HG02623 (cell line): ENCODE measurements around the gene ITPKB.
"Not testable (repeated sequence)": the region's sequence is repeated elsewhere in the genome, so short reads cannot be mapped to it uniquely, and the experiment has no call there.

ENCODE experiments used
- ATAC-seq: cut with Tn5 transposase; IDR thresholded peaks from one replicate; pipeline ENCODE4 v1.9.1; 2021; ENCODE audit warnings: moderate library complexity; ENCODE audit not compliant: unreplicated experiment

Gene ITPKB

DNA sequence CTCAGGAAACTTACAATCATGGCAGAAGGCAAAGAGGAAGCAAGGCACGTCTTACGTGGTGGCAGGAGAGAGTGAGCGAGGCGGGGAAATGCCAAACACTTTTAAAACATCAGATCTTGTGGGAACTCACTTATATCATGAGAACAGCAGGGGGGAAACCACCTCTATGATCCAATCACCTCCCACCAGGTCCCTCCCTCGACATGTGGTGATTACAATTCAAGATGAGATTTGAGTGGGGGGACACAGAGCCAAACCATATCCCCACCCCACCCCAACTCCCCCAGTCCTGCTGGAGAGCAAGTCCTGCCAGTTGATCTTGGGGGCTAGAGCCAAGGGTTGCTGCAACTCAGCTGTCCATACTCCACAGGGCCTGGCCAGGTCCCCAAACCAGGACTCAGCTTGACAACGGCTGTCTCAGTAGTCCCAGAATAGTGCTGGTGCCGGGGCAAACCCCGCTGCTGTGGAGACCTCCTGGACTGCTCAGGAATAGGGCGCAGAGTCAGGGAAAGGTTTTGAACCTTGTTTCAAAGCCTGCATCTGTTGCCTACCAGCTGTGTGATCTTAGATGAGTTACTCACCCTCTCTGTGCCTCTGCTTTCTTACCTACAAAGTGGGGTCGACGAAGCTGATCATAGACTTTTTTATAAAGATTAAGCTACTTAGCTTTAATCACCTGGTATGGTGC, 111.0 kb downstream of the ITPKB start:
- ATAC-seq: no peak

DNA sequence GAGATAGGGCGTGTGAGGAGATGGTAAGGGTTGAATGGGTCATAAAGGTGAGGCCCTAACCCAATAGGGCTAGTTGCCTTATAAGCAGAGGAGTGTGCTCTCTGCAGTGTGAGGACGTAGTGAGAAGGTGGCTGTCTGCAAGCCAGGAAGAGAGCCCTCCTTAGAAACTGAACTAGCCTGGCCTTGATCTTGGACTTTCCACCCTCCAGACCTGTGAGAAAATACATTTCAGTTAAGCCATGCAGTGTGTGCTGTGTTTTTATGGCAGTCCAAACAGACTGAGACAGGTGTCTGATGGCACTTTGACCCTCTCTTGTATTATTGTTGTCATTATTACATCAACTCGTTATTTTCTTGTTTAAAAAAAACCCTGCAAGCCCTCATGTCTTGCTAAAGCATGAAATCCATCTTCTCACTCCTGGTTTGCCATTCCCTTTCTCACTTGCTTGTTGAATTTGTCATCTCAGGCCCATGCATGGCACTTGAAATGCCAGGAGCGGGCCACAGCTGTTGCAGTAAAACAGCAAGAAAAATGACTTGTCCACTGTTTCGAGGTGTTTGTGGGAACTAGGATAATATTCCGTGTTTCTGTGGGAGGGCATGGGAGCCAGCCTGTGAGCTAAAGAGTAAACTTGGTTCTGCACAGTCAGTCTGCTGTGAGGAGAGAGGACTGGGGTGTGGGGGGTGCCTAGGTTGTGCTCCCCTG, 111.9 kb downstream of the ITPKB start:
- no peak for ATAC-seq

- peak; percentile 74 for ATAC-seq
These were observed 112.5 kb downstream of the ITPKB start for GRCh38 chr1:226626577-226626956.

GRCh38 chr1:226625832-226626576, 113.1 kb downstream of the ITPKB start:
- ATAC-seq: peak; percentile 26

GRCh38 chr1:226625326-226625725, 113.8 kb downstream of the ITPKB start:
- ATAC-seq: no peak

DNA sequence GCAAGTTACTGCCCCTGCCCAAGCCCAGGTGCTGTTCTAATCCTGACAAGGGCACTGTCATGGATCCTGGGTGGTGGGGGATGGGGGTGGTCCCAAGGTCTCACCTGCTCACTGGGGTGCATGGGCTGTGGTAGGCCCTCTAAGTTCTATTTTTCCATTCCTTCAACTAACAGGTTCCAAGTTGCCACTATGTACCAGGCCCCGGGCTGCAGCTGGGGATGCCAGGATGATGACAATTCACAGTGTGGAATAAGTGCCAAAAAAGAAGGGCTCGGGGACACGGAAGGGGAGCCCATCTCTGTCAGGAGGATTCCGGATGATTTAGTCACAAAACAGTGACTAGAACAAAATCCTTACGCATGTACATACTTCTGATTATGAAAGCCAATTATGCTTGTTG, 114.6 kb downstream of the ITPKB start:
- ATAC-seq: no peak

GRCh38 chr1:226622012-226622411, 117.1 kb downstream of the ITPKB start:
- ATAC-seq: no peak

GRCh38 chr1:226619031-226619430, 120.1 kb downstream of the ITPKB start:
- no peak for ATAC-seq

GRCh38 chr1:226618380-226618779, 120.7 kb downstream of the ITPKB start:
- ATAC-seq: no peak

GRCh38 chr1:226617719-226618118, 121.4 kb downstream of the ITPKB start:
- ATAC-seq: not testable (repeated sequence)

GRCh38 chr1:226617109-226617508, 122.0 kb downstream of the ITPKB start:
- ATAC-seq: no peak

- no peak for ATAC-seq
These were observed 122.4 kb downstream of the ITPKB start for GRCh38 chr1:226616636-226617035.

GRCh38 chr1:226615876-226616275, 123.2 kb downstream of the ITPKB start:
- no peak for ATAC-seq

DNA sequence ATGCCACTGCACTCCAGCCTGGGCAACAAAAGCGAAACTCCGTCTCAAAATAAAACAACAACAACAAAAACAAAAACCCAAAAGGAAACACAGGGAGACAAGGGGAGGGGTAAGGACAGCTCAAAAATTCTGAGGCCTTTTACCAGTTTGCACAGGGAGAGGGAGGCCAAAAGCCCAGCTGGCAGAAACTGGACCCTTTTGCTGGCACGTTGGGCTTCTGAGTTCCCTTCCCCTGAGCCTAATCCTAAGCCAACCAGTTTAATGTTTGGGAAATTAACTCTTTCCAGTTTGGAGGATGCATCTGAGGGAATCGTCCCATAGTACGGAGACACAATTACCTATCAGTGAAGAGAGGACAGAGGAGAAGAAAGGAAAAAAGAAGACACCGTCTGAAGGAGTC, 127.1 kb downstream of the ITPKB start:
- ATAC-seq: not testable (repeated sequence)

- no peak for ATAC-seq
These were observed 127.8 kb downstream of the ITPKB start for GRCh38 chr1:226611301-226611700.

DNA sequence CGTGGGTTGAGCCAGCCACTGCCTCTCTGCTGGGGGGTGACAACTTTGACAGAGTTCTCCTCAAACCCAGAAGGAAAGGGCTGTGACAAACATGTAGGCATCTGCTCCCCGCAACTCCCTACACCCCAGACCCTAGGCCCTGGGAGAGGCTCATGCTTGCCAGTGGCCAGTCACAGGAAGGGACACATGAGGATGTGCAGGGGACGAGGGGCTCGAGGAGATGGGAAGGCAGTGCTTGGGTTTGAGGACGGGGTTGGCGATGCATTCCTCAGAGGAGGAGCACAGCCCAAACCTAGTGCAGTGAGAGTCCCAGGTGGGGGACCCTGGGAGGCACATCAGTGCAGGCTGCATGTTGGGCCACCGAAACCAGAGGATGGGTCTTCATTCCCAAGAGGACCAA, 128.4 kb downstream of the ITPKB start:
- no peak for ATAC-seq

DNA sequence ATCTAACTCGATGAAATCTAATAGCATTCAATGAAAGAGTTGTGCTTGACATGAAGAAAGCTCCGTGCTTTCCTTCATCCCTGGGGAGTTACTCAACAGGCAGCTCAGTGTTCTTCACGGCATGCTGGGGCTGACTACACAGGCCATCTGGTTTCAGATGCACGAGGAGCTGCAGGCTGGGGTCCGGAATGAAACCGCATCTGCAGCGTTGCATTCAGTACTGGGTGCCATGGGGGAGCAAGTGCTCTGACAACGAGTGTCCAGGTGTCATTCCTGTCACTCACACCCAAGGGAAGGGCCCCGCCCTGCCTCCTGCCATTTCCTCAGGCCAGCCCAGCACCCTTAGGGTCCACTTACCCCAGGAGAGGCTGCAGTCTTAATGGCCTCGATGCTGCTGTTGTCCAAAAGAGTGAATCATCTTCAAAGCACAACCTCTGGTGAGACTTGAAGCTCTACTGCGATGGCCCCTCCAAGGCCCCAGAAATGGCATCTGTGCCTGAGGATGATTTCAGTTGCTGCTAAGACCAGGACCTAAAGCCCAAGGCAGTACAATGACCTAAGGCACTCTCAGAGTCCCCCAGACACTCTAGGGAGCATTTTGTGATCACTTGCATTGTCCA, 129.1 kb downstream of the ITPKB start:
- ATAC-seq: no peak

GRCh38 chr1:226608699-226609505, 130.2 kb downstream of the ITPKB start:
- peak; percentile 70 for ATAC-seq

DNA sequence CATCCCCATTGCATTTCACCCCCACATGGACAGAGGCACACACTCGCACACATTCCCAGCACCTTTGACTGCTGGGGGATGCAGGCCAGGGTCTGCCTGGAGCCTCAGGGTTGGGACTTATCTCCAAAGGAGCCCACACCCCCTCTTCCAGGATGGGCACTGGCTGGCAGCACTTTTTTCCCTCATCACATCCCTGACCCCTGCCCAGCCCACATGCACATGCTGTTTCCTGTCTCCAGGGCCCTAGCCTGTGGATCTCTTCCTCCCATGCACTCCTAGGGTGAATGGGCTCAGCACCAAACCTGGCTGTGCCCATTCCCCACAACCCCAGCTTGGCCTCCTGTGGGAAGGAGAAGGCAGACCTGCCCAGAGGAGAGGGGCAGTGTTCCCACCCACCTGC, 131.3 kb downstream of the ITPKB start:
- ATAC-seq: no peak

GRCh38 chr1:226607268-226607660, 131.8 kb downstream of the ITPKB start:
- ATAC-seq: no peak
